ENCODE measurements around the gene MME. TPM values are rescaled to one million over a fixed set of nuclear protein-coding genes. Genes with fewer than 3 reads are reported as not detected.

MME gene
- total RNA-seq, 2 donors from 2014 or later, result 0.18 to 0.45 TPM

DNA sequence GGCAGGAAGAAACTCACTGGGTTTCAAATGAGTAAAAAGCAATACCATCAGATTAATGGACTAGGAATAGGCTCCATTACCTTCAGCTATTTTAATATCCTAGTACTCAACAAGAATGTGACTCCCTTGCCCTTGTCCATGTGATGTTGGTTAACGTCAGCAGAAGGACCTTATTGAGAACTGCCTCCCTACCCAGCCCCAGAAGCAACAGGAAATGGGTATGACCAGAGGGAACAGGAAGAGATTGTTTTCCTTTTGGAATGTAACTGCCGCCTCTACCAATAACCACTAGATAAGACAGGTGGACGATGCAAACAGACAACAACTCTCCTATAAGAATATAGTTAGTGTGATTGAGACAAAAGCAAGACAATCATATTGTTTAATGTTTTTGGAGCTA, 10.4 kb upstream of the MME start:
- Mint-ChIP-seq H3K27ac (no peak overlapping the region), H3K36me3 (ENCODE audit: low read depth) (no peaks in the 10 kb centered on the region), H3K27me3 (no peaks in the 10 kb centered on the region), H3K4me1 (no peaks in the 10 kb centered on the region), H3K4me3 (no peak overlapping the region)
- no peaks in the 10 kb centered on the region for H3K9me3 ChIP-seq (ENCODE audit: control insufficient read depth, low read length, poor library complexity, severe bottlenecking)
- DNase-seq (no peak), ATAC-seq (no peak)

DNA sequence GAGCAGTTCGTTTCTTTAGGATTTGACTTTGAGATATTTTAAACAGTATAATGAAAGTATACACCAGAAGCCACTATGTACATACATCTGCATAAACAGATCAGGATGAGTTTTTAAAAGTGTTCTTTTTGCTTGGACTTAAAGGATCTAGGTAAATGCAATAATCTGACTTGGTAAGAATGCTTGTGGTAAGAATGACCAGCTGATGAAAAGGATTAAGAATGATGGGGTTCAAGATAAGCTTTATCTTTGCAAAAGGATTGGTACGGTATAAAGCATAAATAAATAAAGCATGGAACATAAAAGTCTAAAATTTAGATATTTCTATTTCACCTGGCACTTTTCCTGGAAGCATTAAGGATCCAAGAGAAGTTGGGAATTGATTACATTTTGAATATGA, 9.8 kb upstream of the MME start:
- Mint-ChIP-seq H3K36me3 (ENCODE audit: low read depth) (no peaks in the 10 kb centered on the region), H3K4me3 (no peak overlapping the region), H3K27ac (no peak overlapping the region), H3K4me1 (no peaks in the 10 kb centered on the region), H3K27me3 (no peaks in the 10 kb centered on the region)
- no peak for DNase-seq
- ATAC-seq, result no peak
- no peaks in the 10 kb centered on the region for H3K9me3 ChIP-seq (ENCODE audit: control insufficient read depth, low read length, poor library complexity, severe bottlenecking)

- Mint-ChIP-seq H3K27ac (no peak overlapping the region), H3K36me3 (ENCODE audit: low read depth) (no peaks in the 10 kb centered on the region), H3K27me3 (no peaks in the 10 kb centered on the region), H3K4me3 (no peak overlapping the region), H3K4me1 (no peaks in the 10 kb centered on the region)
- ATAC-seq (no peak), DNase-seq (no peak)
- H3K9me3 ChIP-seq (ENCODE audit: control insufficient read depth, low read length, poor library complexity, severe bottlenecking), result no peaks in the 10 kb centered on the region
Observed at GRCh38 chr3:155070932-155071387, 9.2 kb upstream of the MME start.

DNA sequence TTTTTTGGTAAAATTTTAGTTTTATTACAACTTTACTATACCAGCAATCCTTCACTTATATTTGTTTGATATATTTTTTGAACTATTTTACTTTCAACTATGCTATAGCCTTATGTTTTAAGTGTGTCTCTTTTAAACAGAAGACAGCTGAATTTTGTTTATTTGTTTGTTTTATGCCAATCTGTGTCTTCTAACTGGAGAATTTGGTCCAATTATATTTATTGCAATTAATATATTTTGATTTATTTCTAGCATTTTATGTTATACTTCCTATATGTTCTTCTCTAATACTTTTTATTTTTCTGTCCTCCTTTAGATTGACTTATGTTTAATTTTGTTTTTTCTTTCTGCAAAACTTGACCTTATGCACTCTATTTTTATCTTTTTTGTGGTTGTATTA, 4.9 kb upstream of the MME start:
- no peak for ATAC-seq
- no peak for DNase-seq
- Mint-ChIP-seq H3K4me3 (no peak overlapping the region), H3K27me3 (peaks cover 23% of the 10 kb centered on the region), H3K36me3 (ENCODE audit: low read depth) (peaks cover under 1% of the 10 kb centered on the region), H3K4me1 (peaks cover under 1% of the 10 kb centered on the region), H3K27ac (no peak overlapping the region)
- peaks cover 2% of the 10 kb centered on the region for H3K9me3 ChIP-seq (ENCODE audit: control insufficient read depth, low read length, poor library complexity, severe bottlenecking)

- peaks cover 6% of the 10 kb centered on the region for H3K4me1 Mint-ChIP-seq
- no peak overlapping the region for H3K4me3 Mint-ChIP-seq
- H3K27me3 Mint-ChIP-seq, result peaks cover 40% of the 10 kb centered on the region
- ATAC-seq (no peak), DNase-seq (no peak)
- H3K36me3 Mint-ChIP-seq (ENCODE audit: low read depth), result peaks cover 3% of the 10 kb centered on the region
- no peak overlapping the region for H3K27ac Mint-ChIP-seq
- H3K9me3 ChIP-seq (ENCODE audit: control insufficient read depth, low read length, poor library complexity, severe bottlenecking), result peaks cover 2% of the 10 kb centered on the region
Observed at GRCh38 chr3:155076888-155077287, 3.2 kb upstream of the MME start.

GRCh38 chr3:155078711-155079467, 1.2 kb upstream of the MME start:
- Mint-ChIP-seq H3K27ac (no peak overlapping the region), H3K4me3 (peak overlapping the region; percentile 51), H3K27me3 (peaks cover 53% of the 10 kb centered on the region), H3K36me3 (ENCODE audit: low read depth) (peaks cover 3% of the 10 kb centered on the region), H3K4me1 (peaks cover 6% of the 10 kb centered on the region)
- ATAC-seq (no peak), DNase-seq (no peak)
- H3K9me3 ChIP-seq (ENCODE audit: control insufficient read depth, low read length, poor library complexity, severe bottlenecking), result peaks cover 2% of the 10 kb centered on the region

DNA sequence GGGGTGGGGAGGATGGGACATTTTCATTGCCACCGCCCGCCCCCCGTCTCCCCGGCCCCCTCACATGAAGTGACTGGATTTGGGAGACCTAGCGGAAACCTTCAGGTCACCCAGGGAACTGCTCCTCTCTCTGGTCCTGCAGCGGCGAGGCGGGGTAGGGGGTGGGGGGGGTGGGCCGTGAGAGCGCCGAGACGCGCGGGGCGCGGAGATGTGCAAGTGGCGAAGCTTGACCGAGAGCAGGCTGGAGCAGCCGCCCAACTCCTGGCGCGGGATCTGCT, 712 bp upstream of the MME start:
- DNase-seq (no peak), ATAC-seq (no peak)
- Mint-ChIP-seq H3K27me3 (peaks cover 53% of the 10 kb centered on the region), H3K4me1 (peaks cover 6% of the 10 kb centered on the region), H3K27ac (no peak overlapping the region), H3K4me3 (no peak overlapping the region), H3K36me3 (ENCODE audit: low read depth) (peaks cover 3% of the 10 kb centered on the region)
- peaks cover 2% of the 10 kb centered on the region for H3K9me3 ChIP-seq (ENCODE audit: control insufficient read depth, low read length, poor library complexity, severe bottlenecking)

GRCh38 chr3:155080692-155081091, 573 bp downstream of the MME start:
- ATAC-seq (no peak), DNase-seq (no peak)
- peak overlapping the region; percentile 9 for H3K4me3 Mint-ChIP-seq
- peaks cover 6% of the 10 kb centered on the region for H3K4me1 Mint-ChIP-seq
- peaks cover 2% of the 10 kb centered on the region for H3K9me3 ChIP-seq (ENCODE audit: control insufficient read depth, low read length, poor library complexity, severe bottlenecking)
- peaks cover 53% of the 10 kb centered on the region for H3K27me3 Mint-ChIP-seq
- H3K36me3 Mint-ChIP-seq (ENCODE audit: low read depth), result peaks cover 3% of the 10 kb centered on the region
- no peak overlapping the region for H3K27ac Mint-ChIP-seq

DNA sequence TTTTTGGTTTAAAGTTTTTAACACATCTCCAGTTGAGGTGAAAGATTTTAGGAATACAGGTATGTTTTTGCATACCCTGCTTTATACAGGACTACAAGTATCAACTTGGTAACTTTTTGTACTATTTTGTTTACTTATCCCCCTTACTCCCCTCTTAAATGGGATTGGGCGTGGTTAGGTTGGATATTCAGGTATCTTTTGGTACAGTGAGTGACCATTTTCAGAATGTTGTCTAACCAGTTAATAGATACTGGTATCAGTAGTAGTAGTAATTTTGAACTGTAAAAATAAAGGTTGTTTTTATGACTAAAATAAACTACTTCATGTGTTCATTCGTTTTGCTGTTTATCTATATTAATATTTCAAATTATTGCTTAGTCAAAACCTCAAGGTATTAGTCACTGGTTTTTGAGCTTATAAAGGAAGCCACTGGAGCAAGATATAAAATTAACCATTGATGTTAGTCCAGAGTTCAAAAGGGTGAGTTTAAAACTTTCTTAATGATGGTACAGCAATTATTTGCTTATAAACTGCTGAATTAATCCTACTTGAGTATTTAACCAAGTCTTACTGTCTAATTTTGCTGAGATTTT, 3.3 kb downstream of the MME start:
- no peak overlapping the region for H3K4me3 Mint-ChIP-seq
- no peaks in the 10 kb centered on the region for H3K9me3 ChIP-seq (ENCODE audit: control insufficient read depth, low read length, poor library complexity, severe bottlenecking)
- peaks cover 3% of the 10 kb centered on the region for H3K36me3 Mint-ChIP-seq (ENCODE audit: low read depth)
- H3K27ac Mint-ChIP-seq, result no peak overlapping the region
- H3K4me1 Mint-ChIP-seq, result peaks cover 6% of the 10 kb centered on the region
- ATAC-seq (no peak), DNase-seq (no peak)
- peaks cover 42% of the 10 kb centered on the region for H3K27me3 Mint-ChIP-seq

DNA sequence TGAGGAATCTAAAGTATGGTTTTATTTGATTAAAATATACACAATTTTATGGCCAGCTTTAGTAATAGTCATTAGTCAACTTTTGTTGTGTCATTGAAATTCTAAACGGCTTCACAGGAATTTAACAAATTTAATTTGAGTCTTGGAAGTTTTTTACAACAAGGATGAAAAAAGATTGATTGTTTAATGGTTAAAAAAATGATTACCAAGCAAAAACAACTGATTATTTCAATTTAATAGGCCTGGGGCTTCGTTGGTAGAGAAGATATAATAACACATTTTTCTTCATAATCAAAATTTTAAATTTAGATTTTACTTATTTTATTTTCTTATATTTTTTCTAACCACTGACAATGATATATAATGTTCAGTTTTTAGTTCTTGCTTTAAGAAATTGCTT, 4.4 kb downstream of the MME start:
- Mint-ChIP-seq H3K27me3 (peaks cover 33% of the 10 kb centered on the region), H3K27ac (no peak overlapping the region), H3K36me3 (ENCODE audit: low read depth) (peaks cover 3% of the 10 kb centered on the region), H3K4me1 (peaks cover 6% of the 10 kb centered on the region), H3K4me3 (no peak overlapping the region)
- ATAC-seq (no peak), DNase-seq (no peak)
- H3K9me3 ChIP-seq (ENCODE audit: control insufficient read depth, low read length, poor library complexity, severe bottlenecking), result no peaks in the 10 kb centered on the region

DNA sequence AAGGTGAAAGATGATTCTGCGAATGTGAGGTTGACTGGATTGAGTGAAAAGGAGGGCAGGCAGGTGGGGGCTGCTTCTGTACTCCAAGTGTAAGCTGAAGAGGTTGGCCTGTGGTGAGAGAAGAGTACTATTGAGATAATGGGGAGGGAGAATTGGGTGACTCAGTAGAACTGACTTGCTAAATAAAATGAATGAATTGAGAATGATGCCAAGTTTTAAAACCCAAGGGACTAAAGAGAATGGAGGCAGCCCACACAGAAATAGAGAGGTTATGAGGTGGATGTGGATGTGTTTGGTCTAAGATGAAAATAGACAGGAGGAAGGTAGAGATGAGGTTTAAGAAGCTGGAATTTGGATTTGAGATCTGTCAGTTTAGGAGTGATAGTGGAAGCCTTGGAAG, 5.9 kb downstream of the MME start:
- no peaks in the 10 kb centered on the region for H3K36me3 Mint-ChIP-seq (ENCODE audit: low read depth)
- H3K4me1 Mint-ChIP-seq, result no peaks in the 10 kb centered on the region
- H3K4me3 Mint-ChIP-seq, result no peak overlapping the region
- ATAC-seq, result no peak
- H3K9me3 ChIP-seq (ENCODE audit: control insufficient read depth, low read length, poor library complexity, severe bottlenecking), result no peaks in the 10 kb centered on the region
- H3K27me3 Mint-ChIP-seq, result peaks cover 22% of the 10 kb centered on the region
- no peak overlapping the region for H3K27ac Mint-ChIP-seq
- no peak for DNase-seq

DNA sequence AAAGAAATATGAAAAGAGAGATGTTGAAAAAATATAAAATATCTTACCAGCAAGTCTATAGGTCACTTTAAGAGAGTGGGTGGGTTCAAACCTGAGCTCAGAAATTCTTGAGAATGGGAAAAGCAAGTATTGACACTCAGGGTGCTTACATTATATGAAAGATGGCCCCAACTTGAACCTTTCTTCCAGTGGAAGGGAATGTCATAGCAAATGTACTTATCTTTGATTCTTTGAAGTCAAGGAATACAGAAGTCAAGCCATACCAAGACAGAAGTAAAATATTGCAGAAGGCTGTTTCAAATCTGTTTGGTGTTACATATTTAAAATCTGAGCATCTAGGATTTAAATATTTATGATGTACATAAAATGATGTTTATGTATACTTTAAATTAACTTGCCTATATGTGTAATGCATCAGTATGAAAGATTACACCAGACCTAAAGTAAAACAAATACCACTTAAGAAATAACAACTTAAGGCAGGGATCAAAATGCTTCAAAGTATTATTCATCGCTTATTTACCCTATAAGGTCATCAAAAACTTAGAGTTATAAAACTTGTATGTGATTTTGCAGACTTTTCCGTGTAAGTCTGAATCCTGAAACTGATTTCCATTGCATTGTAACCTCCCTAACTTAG, 8.7 kb downstream of the MME start:
- H3K4me1 Mint-ChIP-seq, result no peaks in the 10 kb centered on the region
- H3K4me3 Mint-ChIP-seq, result no peak overlapping the region
- no peaks in the 10 kb centered on the region for H3K27me3 Mint-ChIP-seq
- no peak for DNase-seq
- H3K27ac Mint-ChIP-seq, result no peak overlapping the region
- H3K9me3 ChIP-seq (ENCODE audit: control insufficient read depth, low read length, poor library complexity, severe bottlenecking), result no peaks in the 10 kb centered on the region
- no peak for ATAC-seq
- no peaks in the 10 kb centered on the region for H3K36me3 Mint-ChIP-seq (ENCODE audit: low read depth)

DNA sequence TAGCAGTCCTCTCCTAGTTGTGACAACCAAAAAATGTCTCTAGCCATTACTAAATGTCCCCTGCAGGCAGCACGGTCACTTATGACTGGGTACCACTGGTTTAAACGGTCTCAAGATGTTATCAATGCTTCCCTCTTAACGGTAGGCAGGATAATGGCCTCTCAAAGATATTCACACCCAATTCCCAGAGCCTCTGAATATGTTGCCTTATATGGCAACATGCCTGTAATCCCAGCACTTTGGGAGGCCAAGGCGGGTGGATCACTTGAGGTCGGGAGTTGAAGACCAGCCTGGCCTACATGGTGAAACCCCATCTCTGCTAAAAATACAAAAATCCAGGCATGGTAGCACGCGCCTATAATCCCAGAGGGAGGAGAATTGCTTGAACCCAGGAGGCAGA, 9.4 kb downstream of the MME start:
- no peak for ATAC-seq
- H3K9me3 ChIP-seq (ENCODE audit: control insufficient read depth, low read length, poor library complexity, severe bottlenecking), result no peaks in the 10 kb centered on the region
- H3K4me1 Mint-ChIP-seq, result no peaks in the 10 kb centered on the region
- H3K36me3 Mint-ChIP-seq (ENCODE audit: low read depth), result no peaks in the 10 kb centered on the region
- H3K27ac Mint-ChIP-seq, result no peak overlapping the region
- no peak for DNase-seq
- no peak overlapping the region for H3K4me3 Mint-ChIP-seq
- H3K27me3 Mint-ChIP-seq, result no peaks in the 10 kb centered on the region

GRCh38 chr3:155093261-155093660, 13.1 kb downstream of the MME start:
- H3K9me3 ChIP-seq (ENCODE audit: control insufficient read depth, low read length, poor library complexity, severe bottlenecking), result no peaks in the 10 kb centered on the region
- Mint-ChIP-seq H3K27ac (no peak overlapping the region), H3K36me3 (ENCODE audit: low read depth) (no peaks in the 10 kb centered on the region), H3K27me3 (no peaks in the 10 kb centered on the region), H3K4me1 (no peaks in the 10 kb centered on the region), H3K4me3 (no peak overlapping the region)
- DNase-seq (no peak), ATAC-seq (no peak)
